Panc1 (cell line): ENCODE measurements around the gene HDAC6. TPM values are rescaled to one million over a fixed set of nuclear protein-coding genes. Genes with fewer than 3 reads are reported as not detected.
A peak's percentile ranks its signal among the peaks of the same experiment; 100 is the strongest.

Source experiments
- ATAC-seq: fragments of 200-7000 bp; cut with Tn5 transposase; 2 replicates; pipeline ENCODE4 v1.9.1; 2020; ENCODE audit warnings: mild to moderate bottlenecking, moderate library complexity
- BruUV-seq: library from RNA; stranded (reverse); fragments of 400-500 nt; replicated peaks from 2 replicates; lab custom pipeline; 2021; lab: Mats Ljungman, UMichigan
- CTCF ChIA-PET: fragments of 300-600 bp; sonication (Branson Sonifier 250); formaldehyde crosslinking; loops from one replicate; lab custom pipeline; 2022; ENCODE audit warnings: antibody characterized with exemption; lab: Charles Lee
- POLR2A ChIA-PET: fragments of 300-600 bp; sonication (Branson Sonifier 250); formaldehyde crosslinking; loops from one replicate; lab custom pipeline; 2022; ENCODE audit warnings: antibody characterized with exemption; lab: Charles Lee
- DNase-seq: peaks from one replicate; pipeline ENCODE4 v3.0.0-alpha.2; 2010; ENCODE audit warnings: low read depth, low spot score
- H3K27ac ChIP-seq: 2 replicates; pipeline ENCODE4 v1.5.1; 2011; ENCODE audit warnings: mild to moderate bottlenecking, low read length, inconsistent platforms
- H3K27me3 ChIP-seq: fragments of 200-500 bp; sonication (Bioruptor generic); 2 replicates; pipeline ENCODE4 v1.6.0; 2014; ENCODE audit warnings: low read length, inconsistent platforms; ENCODE audit not compliant: control insufficient read depth, insufficient read depth
- H3K36me3 ChIP-seq: fragments of 200-500 bp; sonication (Bioruptor generic); 2 replicates; pipeline ENCODE4 v1.5.1; 2014; ENCODE audit warnings: inconsistent platforms, mild to moderate bottlenecking, low read length, moderate library complexity; ENCODE audit not compliant: control insufficient read depth, insufficient read depth
- H3K4me1 ChIP-seq: 2 replicates; pipeline ENCODE4 v1.5.1; 2011; ENCODE audit warnings: inconsistent platforms, mild to moderate bottlenecking, low read length, moderate library complexity; ENCODE audit not compliant: control insufficient read depth, insufficient read depth
- H3K4me3 ChIP-seq, 2 experiments: 2 replicates each; pipeline ENCODE4 v1.5.1; 2011 to 2012; ENCODE audit warnings: low read depth in 2 of 2, low read length in 2 of 2, mild to moderate bottlenecking in 2 of 2, inconsistent platforms in 1 of 2, moderate library complexity in 1 of 2
- H3K9me3 ChIP-seq: fragments of 200-500 bp; sonication (Bioruptor generic); 2 replicates; pipeline ENCODE4 v1.5.1; 2014; ENCODE audit warnings: low read depth, mild to moderate bottlenecking, inconsistent platforms, low read length, moderate library complexity; ENCODE audit not compliant: control insufficient read depth, insufficient read depth
- CTCF ChIP-seq: fragments of 450-650 bp; IDR thresholded peaks from 2 replicates; pipeline ENCODE4 v1.5.1; 2017; ENCODE audit warnings: mild to moderate bottlenecking
- POLR2AphosphoS5 ChIP-seq: IDR thresholded peaks from 2 replicates; pipeline ENCODE4 v1.6.1; 2012; ENCODE audit warnings: mild to moderate bottlenecking, low read depth, low read length, moderate library complexity
- REST ChIP-seq, 2 experiments: IDR thresholded peaks; 2 replicates each; pipeline ENCODE4 v1.6.1; 2011 to 2012; ENCODE audit warnings: low read depth in 2 of 2, control low read depth in 1 of 2, low read length in 1 of 2, mild to moderate bottlenecking in 1 of 2, moderate library complexity in 1 of 2; ENCODE audit not compliant: insufficient read depth in 1 of 2
- SIN3A ChIP-seq: IDR thresholded peaks from 2 replicates; pipeline ENCODE4 v1.6.1; 2012; ENCODE audit warnings: low read depth, mild to moderate bottlenecking, low read length, moderate library complexity, borderline replicate concordance; ENCODE audit not compliant: insufficient read depth
- TCF7L2 ChIP-seq: IDR thresholded peaks from 2 replicates; pipeline ENCODE4 v1.6.1; 2011; ENCODE audit warnings: mild to moderate bottlenecking, low read depth, low read length, inconsistent platforms
- in situ Hi-C: cut with HindIII; loops from 2 replicates; pipeline ENCODE4 v1.10.0; 2016; ENCODE audit warnings: low sequenced_read_pairs, low pct_unique_long_range_greater_than_20kb
- intact Hi-C: fragments of 100-400 bp; cut with micrococcal nuclease; formaldehyde crosslinking; loops from one replicate; pipeline ENCODE4 v1.10.0; 2022; ENCODE audit not compliant: unreplicated experiment
- total RNA-seq: library from RNA; stranded (reverse); gene quantifications from one replicate; pipeline ENCODE4 v1.2.1, GENCODE V29; 2021; ENCODE audit not compliant: unreplicated experiment

The HDAC6 gene
- total RNA-seq, 1 experiment from 2014 or later = 97.1 TPM

GRCh38 chrX:48794340-48794910 is 7.4 kb upstream of the HDAC6 start:
- DNase-seq (no peak), ATAC-seq (no peak)
- no peak for TF ChIP-seq TCF7L2
- no peak for TF ChIP-seq REST (IDR thresholded peaks at IDR 0.05; ENCODE audit: insufficient read depth in 1 of 2, low read depth in 2 of 2, low read length in 1 of 2)
- no peak for TF ChIP-seq CTCF
- TF ChIP-seq POLR2AphosphoS5 = no peak
- TF ChIP-seq SIN3A = no peak
- Histone ChIP-seq H3K9me3 (no peaks in the 10 kb centered on the region), H3K4me3 (no peak overlapping the region), H3K4me1 (0 out of 2 replicates have a peak, but pooled peaks cover 4% of the 10 kb centered on the region), H3K27me3 (no peaks in the 10 kb centered on the region), H3K36me3 (no peaks in the 10 kb centered on the region), H3K27ac (no peak overlapping the region)
- CTCF ChIA-PET = no interaction called here
- in situ Hi-C loops (no loop called here), intact Hi-C loops (no loop called here)
- no TSS peak for BruUV-seq
- POLR2A ChIA-PET = no interaction called here

GRCh38 chrX:48794911-48795515 is 6.9 kb upstream of the HDAC6 start:
- intact Hi-C loops (no loop called here), in situ Hi-C loops (no loop called here)
- H3K36me3 ChIP-seq = no peaks in the 10 kb centered on the region
- H3K4me1 ChIP-seq = 0 out of 2 replicates have a peak, but pooled peaks cover 4% of the 10 kb centered on the region
- ATAC-seq = peak; percentile 67
- no peak overlapping the region for H3K4me3 ChIP-seq
- no peaks in the 10 kb centered on the region for H3K27me3 ChIP-seq
- no TSS peak for BruUV-seq
- TF ChIP-seq POLR2AphosphoS5 (no peak), REST (IDR thresholded peaks at IDR 0.05; ENCODE audit: insufficient read depth in 1 of 2, low read depth in 2 of 2, low read length in 1 of 2) (no peak), TCF7L2 (no peak), CTCF (no peak), SIN3A (no peak)
- H3K9me3 ChIP-seq = no peaks in the 10 kb centered on the region
- no peak overlapping the region for H3K27ac ChIP-seq
- ChIA-PET CTCF (no interaction called here), POLR2A (no interaction called here)
- DNase-seq = no peak
